ENCODE results near the gene RNF2. TPM values are rescaled to one million over a fixed set of nuclear protein-coding genes. Genes with fewer than 3 reads are reported as not detected.

RNF2 gene
- polyA plus RNA-seq, 1 donor (not counting 4 experiments of a cell fraction or from before 2014, with no cell fraction given), result 29.2 TPM

DNA sequence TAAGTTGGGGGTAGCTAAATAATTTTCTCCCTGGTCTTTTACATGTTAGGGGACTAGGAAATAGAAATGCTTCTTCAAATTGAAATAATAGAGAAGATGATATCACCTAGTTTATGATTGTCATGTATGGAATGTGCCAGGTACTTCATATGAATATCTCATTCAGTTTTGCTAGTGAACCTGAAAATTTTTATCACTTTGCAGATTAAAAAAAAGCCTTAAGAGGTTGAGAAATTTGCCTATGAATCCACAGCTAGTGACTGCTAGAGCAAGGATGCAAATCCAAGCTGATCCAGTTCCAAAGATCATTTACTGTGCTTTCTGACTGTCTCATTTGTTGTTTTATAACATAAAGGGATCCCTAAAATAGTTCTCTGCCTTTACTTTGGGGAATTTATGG, 24.7 kb downstream of the RNF2 start:
- H3K4me2 ChIP-seq (ENCODE audit: control insufficient read depth, extremely low read depth, insufficient read depth, low read depth, low read length), result no peak overlapping the region
- no peaks in the 10 kb centered on the region for H3K9me1 ChIP-seq (ENCODE audit: control insufficient read depth, extremely low read depth, insufficient read depth, low read length)
- H3K9ac ChIP-seq (ENCODE audit: control insufficient read depth, extremely low read depth, insufficient read depth, low read length), result no peak overlapping the region
- dilution Hi-C loops (cut with MboI; ENCODE audit: extremely low pct_ligation_motif_present, low sequenced_read_pairs), result no loop called here
- TF ChIP-seq, protein P1, sequence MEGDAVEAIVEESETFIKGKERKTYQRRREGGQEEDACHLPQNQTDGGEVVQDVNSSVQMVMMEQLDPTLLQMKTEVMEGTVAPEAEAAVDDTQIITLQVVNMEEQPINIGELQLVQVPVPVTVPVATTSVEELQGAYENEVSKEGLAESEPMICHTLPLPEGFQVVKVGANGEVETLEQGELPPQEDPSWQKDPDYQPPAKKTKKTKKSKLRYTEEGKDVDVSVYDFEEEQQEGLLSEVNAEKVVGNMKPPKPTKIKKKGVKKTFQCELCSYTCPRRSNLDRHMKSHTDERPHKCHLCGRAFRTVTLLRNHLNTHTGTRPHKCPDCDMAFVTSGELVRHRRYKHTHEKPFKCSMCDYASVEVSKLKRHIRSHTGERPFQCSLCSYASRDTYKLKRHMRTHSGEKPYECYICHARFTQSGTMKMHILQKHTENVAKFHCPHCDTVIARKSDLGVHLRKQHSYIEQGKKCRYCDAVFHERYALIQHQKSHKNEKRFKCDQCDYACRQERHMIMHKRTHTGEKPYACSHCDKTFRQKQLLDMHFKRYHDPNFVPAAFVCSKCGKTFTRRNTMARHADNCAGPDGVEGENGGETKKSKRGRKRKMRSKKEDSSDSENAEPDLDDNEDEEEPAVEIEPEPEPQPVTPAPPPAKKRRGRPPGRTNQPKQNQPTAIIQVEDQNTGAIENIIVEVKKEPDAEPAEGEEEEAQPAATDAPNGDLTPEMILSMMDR (optimal IDR thresholded peaks at IDR 0.05 in 1 of 3, IDR thresholded peaks at IDR 0.05 in 1 of 3, conservative IDR thresholded peaks at IDR 0.05 in 1 of 3; ENCODE audit: extremely low read depth in 1 of 3, insufficient read depth in 2 of 3, low read length in 3 of 3), result no peak
- TF ChIP-seq EZH2 (IDR thresholded peaks at IDR 0.05; ENCODE audit: low read length), result no peak
- DNase-seq (ENCODE audit: low read depth, low spot score) (no peak), FAIRE-seq (no peak)
- H4K20me1 ChIP-seq (ENCODE audit: control insufficient read depth, extremely low read depth, insufficient read depth, low read length), result no peaks in the 10 kb centered on the region
- H3K27ac ChIP-seq (ENCODE audit: control insufficient read depth, insufficient read depth, low read length), result no peak overlapping the region
- no peak overlapping the region for H3K4me3 ChIP-seq (ENCODE audit: control insufficient read depth in 2 of 3, extremely low read depth in 1 of 3, insufficient read depth in 2 of 3, low read depth in 1 of 3, low read length in 3 of 3)
- peaks cover 10% of the 10 kb centered on the region for H3K4me1 ChIP-seq (ENCODE audit: control insufficient read depth, extremely low read depth, insufficient read depth, low read length)
- no peaks in the 10 kb centered on the region for H3K9me3 ChIP-seq (ENCODE audit: control insufficient read depth, low read depth, low read length)
- H3K27me3 ChIP-seq (ENCODE audit: control insufficient read depth, extremely low read depth, insufficient read depth, low read length), result no peaks in the 10 kb centered on the region
- H2AFZ ChIP-seq (ENCODE audit: control insufficient read depth, low read length), result no peak overlapping the region
- peaks cover 27% of the 10 kb centered on the region for H3K79me2 ChIP-seq (ENCODE audit: control insufficient read depth, insufficient read depth, low read length)
- no peaks in the 10 kb centered on the region for H3K36me3 ChIP-seq (ENCODE audit: control insufficient read depth in 2 of 2, extremely low read depth in 1 of 2, insufficient read depth in 2 of 2, low read length in 2 of 2)

DNA sequence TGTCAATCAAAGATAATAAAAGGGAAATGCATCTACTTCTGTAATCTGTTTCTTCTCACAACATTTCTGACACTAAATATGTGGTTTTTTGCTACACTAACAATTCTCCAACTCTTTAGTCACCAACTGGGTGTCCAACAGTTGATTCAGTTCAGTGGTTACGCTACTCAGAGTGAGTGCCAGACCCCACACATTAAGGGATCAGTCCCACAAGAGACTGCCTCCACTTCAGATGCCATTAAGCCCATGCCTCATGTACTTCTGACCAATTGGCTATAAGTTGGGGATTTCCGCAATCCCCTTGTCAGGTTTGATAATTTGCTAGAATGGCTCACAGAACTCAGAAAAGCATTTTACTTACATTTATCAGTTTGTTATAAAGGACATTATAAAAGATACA, 28.4 kb downstream of the RNF2 start:
- dilution Hi-C loops (cut with MboI; ENCODE audit: extremely low pct_ligation_motif_present, low sequenced_read_pairs), result no loop called here
- no peaks in the 10 kb centered on the region for H3K36me3 ChIP-seq (ENCODE audit: control insufficient read depth in 2 of 2, extremely low read depth in 1 of 2, insufficient read depth in 2 of 2, low read length in 2 of 2)
- H3K4me2 ChIP-seq (ENCODE audit: control insufficient read depth, extremely low read depth, insufficient read depth, low read depth, low read length), result no peak overlapping the region
- H3K79me2 ChIP-seq (ENCODE audit: control insufficient read depth, insufficient read depth, low read length), result peaks cover 31% of the 10 kb centered on the region
- DNase-seq (ENCODE audit: low read depth, low spot score) (no peak), FAIRE-seq (no peak)
- no peak for TF ChIP-seq EZH2 (IDR thresholded peaks at IDR 0.05; ENCODE audit: low read length)
- TF ChIP-seq, protein P1 (optimal IDR thresholded peaks at IDR 0.05 in 1 of 3, IDR thresholded peaks at IDR 0.05 in 1 of 3, conservative IDR thresholded peaks at IDR 0.05 in 1 of 3; ENCODE audit: extremely low read depth in 1 of 3, insufficient read depth in 2 of 3, low read length in 3 of 3), result no peak
- no peak overlapping the region for H2AFZ ChIP-seq (ENCODE audit: control insufficient read depth, low read length)
- no peaks in the 10 kb centered on the region for H4K20me1 ChIP-seq (ENCODE audit: control insufficient read depth, extremely low read depth, insufficient read depth, low read length)
- H3K9ac ChIP-seq (ENCODE audit: control insufficient read depth, extremely low read depth, insufficient read depth, low read length), result no peak overlapping the region
- H3K27ac ChIP-seq (ENCODE audit: control insufficient read depth, insufficient read depth, low read length), result no peak overlapping the region
- no peaks in the 10 kb centered on the region for H3K27me3 ChIP-seq (ENCODE audit: control insufficient read depth, extremely low read depth, insufficient read depth, low read length)
- H3K9me3 ChIP-seq (ENCODE audit: control insufficient read depth, low read depth, low read length), result no peaks in the 10 kb centered on the region
- peaks cover 2% of the 10 kb centered on the region for H3K4me1 ChIP-seq (ENCODE audit: control insufficient read depth, extremely low read depth, insufficient read depth, low read length)
- H3K9me1 ChIP-seq (ENCODE audit: control insufficient read depth, extremely low read depth, insufficient read depth, low read length), result no peaks in the 10 kb centered on the region
- no peak overlapping the region for H3K4me3 ChIP-seq (ENCODE audit: control insufficient read depth in 2 of 3, extremely low read depth in 1 of 3, insufficient read depth in 2 of 3, low read depth in 1 of 3, low read length in 3 of 3)

Data from keratinocyte (primary cell).